HG03135 (cell line): ENCODE measurements around the gene MEOX2.

ENCODE experiments used
- ATAC-seq: cut with Tn5 transposase; IDR thresholded peaks from one replicate; pipeline ENCODE4 v1.9.1; 2021; ENCODE audit warnings: mild to moderate bottlenecking, moderate library complexity; ENCODE audit not compliant: unreplicated experiment

MEOX2 gene

DNA sequence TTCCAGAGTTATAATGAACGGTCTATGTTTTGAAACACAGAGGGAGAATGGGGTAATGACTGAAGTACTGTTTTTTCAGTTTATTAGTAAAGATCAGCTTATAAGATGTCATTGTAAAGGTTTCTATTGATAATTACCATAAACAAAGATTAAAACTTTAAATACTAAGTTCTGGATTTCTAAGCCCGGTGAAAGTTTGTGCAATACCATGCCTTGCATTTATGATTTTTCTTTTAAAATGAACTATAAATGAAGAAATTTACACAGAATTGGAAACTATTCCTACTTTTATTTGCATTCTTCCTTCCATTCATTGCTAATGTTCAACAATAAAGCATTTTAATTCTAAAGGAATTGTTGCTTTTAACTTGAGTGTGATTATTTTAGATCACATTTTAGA lies 4.9 kb downstream of the MEOX2 start:
- ATAC-seq: no peak

DNA sequence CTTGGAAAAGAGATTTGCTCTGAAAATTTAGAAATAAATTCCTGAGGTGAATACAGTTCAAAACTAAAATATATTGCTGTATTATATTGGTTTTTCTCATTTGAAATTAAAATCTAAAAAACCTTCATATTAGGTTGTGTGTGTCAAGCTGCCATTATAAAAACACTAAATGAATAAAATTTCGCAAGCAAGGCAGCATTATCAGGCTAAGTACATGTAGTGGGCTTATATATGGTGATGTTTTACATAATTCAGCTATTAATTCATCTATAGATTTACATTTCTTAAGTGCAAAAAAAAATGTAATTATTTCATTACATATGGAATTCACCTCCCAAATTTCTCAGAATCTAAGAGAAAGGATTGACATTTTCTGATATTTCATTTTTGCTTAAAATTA lies 5.3 kb downstream of the MEOX2 start:
- ATAC-seq: no peak

DNA sequence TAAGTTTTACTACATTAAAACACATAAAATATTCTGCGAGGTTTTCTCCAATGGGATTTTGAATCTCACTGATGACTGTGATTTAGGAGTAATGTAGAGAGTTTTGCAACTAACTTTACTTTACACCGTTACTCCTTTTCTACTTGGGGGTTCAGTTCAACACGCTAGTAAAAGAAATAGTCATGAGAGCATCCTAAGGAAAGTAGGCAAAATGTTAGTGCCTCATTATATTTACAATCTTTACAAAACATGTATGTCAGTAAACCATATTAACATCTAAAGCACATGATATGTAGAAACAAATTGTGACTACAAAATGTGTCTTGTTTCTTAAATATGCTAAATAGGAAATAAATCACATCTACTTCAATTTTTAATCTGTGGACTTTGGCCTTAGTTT lies 6.0 kb downstream of the MEOX2 start:
- ATAC-seq: no peak

DNA sequence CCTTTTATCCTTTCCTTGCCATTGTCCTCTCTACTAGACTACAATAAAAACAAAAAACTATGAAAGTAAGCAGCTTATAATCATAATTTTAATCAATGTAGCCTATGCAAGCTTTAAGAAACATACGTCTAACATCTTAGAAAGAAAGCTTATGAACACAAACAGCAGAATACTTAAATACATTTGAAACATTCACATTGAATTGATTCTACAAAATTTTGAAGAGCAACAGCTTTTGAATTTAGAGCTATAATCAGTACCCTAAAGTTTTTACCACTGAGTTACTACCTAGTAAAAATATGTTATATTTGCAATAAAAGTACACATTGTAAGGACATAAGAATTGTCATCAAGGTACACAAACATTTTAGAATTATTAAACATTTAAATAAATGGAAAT lies 7.2 kb downstream of the MEOX2 start:
- no peak for ATAC-seq

DNA sequence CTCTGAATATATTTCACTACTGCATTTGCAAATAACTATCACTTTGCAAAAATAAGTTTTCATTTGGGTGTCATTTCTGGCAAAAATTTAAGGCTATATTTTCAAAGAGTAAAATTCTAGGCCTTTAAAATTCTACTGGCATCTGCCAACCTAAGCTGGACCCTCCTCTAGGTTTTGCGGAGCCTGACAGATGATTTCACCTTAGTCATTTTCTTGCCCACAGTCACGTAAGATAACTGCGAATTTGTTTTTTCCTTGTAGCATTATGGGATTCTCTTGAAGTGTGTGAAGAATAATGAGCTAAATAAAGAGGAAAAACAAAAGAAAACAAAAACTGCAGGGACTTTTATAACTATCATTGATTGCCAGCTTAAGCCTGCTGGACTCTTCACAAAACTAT lies 7.8 kb downstream of the MEOX2 start:
- ATAC-seq: no peak

DNA sequence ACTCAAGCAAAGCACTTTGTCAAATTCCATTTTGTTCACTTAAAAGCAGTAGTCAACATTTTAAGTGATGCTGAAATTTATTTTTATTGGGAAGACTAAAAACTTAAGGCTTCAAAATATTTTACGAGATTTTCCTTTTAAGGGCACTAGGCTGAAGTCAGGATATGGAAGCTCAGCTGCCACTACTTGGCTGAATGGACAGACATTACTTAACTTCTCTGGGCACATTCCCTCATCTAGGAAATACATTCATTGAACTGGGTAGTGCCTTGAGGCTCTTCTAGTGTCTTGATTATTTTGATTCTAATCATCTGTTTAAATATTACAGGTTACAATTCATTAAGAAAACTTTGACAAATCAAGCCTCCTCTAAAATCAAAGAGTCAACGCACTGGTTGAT lies 11.1 kb downstream of the MEOX2 start:
- no peak for ATAC-seq

DNA sequence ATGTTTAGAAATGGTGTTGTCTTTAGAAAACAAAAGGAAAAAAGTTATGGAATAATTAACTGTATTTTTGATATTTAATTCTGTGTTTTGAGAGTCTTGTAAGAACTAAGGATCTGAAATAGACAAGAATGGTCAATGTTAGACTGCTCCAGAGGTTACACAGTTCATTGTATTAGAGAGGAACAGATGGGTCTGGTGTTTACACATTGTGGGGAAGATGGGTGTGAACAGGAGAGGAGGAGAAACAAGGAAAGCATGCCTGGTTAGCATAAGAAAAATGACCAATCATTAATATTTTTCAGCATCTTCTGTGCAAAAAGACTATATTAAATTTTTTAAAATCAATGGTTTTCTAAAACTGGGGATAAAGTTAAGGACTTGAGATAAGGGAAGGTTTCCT lies 11.9 kb downstream of the MEOX2 start:
- no peak for ATAC-seq

DNA sequence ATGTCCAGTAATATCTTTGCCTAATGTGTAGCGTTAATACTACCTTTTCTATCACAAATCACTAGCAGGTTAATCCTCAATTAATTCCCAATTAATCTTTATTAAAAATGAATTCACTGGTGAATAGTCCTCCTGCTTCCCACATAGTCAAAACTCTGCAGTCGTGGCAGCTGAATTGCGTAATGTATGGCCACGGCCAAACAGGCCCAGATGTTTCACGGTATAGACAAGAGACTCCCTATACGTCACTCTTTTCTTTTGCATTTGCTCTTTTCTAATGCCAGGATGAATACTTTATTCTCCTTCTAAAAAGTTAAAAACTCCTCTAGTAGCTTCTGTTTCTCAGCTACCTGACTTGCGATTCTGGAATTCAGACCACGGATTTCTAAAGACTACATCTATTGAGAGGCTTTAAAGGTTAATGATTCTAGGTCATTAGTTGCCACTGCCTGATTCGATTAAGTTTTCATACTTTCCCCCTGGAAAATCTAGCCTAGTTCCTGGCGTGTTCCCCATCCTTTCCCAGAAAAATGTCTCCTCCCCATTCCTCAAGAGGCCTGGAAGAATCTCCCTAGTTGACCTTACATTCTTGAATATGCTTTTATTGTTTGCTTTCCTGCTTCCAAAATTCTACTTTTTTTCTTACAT lies 16.9 kb downstream of the MEOX2 start:
- no peak for ATAC-seq

DNA sequence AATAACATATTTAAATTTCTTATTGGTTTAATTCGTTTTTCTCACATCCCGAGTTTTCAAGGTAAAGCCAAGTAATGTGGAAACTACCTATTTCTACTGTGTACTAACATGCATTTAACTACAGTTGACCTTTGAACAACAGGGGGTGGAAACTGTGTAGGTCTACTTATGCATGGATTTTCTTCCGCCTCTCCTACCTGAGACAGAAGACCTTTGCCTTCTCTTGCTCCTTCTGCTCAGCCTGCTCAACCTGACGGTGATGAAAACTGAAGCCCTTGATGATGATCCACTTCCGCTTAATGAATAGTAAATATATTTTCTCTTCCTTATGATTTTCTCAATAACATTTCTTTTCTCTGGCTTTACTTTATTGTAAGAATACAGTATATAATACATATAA lies 18.5 kb downstream of the MEOX2 start:
- ATAC-seq: no peak

DNA sequence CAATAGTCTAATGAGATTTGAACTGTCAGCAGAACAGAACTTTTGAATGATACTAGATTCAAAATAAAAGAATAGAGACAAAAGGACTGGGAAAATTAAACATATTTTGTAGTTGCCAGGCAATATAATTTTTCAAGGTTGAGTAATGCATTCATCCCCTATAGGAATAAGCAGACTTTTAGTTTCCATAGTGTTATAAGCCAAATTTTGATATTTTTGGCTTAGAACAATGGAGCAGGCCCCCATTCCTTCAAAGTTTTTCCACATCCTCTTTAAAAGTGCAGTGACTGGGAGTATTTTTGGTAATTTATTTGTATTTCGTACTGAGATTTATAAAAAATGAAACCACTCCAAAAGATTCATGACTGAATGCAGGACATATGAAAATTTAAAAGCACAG lies 24.0 kb downstream of the MEOX2 start:
- ATAC-seq: no peak

DNA sequence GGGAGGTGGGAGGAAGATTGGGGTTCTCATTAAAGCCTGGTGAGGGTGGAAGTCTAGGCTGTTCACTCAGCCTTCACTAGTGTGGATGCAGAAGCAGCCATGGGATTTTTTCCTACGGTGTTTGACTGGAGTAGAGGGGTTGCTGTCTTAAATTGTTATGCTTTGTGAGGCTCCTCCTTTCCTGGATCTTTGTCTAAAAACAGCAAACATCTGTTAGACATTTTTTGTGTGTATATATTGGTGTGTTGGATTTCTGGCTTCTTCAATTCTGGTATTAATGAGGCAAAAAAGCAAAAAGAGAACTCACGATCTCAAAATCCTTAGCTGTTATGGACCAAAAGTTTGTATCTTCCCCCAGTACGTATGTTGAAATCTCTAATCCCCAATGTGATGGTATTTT lies 28.2 kb downstream of the MEOX2 start:
- ATAC-seq: no peak

DNA sequence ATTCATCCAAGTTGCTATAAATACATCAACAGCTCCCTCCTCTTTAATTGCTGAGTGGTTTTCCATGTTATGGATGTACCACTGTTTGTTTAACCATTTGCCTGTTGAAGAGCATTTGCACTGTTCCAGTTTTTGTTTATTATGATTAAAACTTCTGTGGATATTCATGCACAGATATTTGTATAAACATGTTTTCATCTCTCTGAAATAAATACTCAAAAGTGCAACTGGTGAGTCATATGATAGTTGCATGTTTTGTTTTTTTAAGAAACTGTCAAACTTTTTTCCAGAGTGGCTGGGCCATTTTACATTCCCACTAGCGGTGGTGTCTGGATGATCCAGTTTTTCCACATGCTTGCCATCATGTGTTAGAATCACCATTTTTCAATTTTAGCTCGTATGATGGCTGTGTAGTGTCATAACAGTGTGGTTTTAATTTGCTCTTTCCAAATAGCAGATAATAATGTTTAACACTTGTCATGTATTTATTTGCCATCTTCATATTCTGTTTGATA lies 33.6 kb downstream of the MEOX2 start:
- no peak for ATAC-seq

DNA sequence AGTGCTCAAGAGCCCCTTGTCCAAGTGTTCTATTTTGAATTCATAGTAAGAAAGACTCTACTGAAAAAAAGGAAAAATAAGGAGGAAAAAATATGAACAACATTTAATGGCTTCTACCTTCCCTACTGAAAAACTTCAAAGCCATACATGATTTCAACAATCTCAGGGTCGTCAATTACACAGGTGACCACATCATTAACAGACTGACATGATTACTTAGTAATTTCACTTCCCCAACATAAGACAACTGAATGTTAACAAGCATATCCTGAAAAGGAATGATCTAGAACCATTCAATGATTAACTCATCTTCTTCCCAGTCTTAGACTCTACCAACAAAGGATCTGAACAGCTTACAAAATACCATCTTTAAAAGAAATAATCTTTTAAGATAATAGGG lies 34.8 kb downstream of the MEOX2 start:
- no peak for ATAC-seq

DNA sequence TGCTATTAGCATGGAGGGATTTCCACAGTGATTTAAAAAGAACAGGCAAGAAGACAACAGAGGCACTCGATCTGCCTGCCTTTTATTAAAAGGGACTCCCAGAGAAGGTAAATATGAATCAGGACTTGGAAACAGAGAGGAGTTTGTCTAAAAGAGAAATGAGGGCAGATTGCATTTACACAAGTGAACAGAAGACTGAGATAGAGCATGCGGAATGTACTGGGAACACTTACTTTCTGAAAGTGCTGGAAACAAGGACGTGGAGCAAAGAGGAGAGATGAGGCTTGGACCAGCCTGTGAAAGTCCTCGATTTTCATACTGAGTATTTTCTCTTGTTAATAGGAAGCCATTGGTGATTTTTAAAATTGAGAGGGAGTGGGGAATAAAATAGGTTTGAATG lies 35.7 kb downstream of the MEOX2 start:
- ATAC-seq: no peak

DNA sequence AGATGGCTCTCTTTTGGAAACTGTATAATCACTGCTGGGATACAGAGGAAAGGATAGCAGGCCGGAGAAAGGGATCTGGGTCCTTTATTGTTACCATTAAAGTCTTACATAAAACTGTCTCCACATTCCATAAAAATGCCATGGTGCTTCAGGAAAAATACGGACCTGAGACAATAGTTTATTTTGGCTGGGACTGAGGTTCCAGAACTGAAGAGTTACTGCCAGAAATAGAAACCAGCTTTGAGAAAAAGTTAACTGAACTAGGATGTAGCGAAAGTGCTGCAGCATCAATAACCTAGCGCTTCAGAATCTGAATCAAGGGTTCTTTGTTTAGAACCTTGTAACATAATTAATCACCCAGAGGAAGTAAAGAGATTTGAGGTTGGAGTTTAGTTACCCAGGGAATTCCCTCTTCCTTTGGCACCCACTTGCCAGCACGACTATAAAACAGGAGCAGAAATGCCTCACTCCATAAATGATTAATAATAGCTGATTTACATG lies 38.0 kb downstream of the MEOX2 start:
- no peak for ATAC-seq

DNA sequence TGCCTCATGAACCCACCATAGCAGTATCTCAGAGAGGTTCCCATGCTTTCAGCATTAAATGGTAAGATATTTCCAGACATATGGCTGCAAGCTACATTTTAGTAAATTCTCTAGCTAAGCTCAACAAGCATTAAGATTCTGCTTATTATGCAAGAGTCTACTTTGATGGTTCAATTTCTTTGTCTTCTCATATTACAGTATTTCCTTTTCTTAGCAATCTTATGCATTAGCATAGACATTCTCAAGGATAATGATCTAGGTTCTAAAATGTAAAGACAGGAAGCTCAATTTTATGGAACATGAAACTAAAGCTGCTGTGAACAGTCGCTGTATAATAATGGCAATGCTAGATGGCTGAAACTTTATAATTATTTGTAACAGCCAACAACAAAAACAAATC lies 39.2 kb downstream of the MEOX2 start:
- no peak for ATAC-seq

DNA sequence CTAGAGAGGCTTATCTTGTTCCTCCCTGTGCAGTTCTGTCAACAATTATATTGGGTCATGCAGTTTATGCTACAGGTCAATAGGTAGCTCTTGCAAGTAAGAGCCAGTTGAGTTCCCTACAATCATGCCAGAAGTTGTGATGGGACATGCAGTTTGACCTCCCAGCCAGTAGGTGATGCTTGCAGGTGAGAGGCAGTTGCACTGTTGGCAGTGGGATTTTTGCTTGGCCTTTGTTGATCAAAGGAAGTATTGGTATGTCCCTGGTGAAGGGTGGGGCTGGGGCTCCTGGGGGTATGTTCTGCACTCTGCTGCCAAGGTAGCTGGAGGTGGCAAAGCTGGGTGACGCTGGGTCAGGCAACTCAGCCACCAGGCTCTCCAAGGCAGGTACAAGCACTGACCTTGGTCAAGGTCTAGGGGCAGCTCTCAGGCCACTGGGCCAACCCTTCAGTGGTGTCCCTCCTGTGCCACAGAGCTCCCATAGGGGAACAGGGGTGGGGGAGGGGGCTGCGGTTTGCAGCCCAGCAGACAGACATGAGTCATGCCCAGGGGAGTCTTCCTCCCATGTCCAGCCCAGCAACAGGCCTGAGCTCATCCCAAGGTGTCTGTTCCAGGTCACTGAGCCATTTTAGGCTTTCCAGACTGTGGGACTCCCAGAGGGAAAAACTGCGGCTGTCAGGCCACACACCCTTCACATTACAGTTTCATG lies 43.3 kb downstream of the MEOX2 start:
- ATAC-seq: no peak

DNA sequence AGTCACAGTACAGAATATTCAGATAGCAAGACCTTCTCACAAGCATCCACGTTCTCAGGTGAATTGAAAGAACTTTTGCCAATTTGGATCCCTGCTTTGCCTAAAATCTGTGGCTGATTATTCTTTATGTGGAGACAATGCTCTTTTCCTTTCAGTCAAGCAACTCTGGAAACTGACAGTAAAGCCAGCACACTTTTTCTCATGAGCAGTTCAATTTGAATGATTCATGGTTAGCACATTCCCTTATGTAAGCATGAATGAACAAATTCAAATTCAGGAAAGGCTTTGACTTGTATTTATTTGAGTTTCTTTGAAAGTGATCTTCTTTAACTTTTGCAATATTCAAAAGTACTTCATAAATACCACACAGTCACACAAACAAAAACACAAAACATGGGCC lies 57.6 kb downstream of the MEOX2 start:
- no peak for ATAC-seq

DNA sequence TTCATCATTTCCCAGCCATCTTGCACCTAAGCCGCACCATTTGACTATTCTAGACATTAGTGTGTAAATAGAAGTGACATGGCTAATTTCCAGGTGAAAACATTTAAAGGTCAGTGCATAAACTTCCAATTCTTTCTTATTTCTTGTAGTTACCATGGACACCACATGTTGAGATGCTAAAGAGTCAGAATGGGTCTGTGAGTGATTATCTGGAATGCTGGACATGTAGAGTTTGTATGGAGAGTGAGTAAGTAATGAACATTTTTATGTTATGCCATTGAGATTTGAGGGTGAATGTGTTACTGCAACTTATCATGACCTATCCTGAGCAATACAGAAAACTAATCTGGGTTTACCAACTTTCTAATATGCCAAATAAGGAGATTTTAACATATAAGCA lies 60.4 kb downstream of the MEOX2 start:
- ATAC-seq: no peak

DNA sequence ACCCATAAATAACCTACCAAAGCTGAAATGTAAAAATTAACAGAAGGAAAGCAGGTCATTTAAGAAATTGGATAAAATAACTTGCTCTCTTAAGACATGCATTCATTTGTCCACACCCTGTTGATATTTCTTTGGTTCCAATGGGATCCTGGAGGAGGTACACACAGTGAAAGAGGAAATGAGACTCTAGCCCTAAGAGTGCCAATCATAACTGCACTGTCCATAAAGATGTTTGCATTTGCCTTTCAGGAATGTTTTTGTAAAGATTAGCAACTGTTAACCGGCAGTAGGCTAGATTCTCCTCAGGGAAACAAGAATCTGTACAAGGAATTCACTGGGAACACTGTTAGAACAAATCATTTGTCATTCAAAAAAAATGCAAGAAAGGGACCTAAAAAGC lies 61.0 kb downstream of the MEOX2 start:
- no peak for ATAC-seq

DNA sequence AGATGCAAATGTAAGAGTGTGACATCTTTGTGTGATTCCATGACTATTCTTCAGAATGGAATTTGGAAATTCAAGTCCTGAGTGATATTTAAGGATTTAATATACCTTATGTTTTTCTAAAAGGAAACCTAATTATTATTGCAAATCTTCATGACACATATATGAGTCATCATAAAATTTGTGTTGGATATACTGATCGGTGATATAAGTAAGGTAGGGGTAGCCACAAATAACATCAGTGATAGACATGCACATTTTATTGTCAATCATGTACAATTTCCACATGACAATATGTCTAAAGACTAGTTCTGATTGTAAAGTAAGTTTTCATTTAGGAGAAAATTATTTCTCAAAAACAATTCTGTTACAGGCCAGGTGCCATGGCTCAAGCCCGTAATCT lies 65.0 kb downstream of the MEOX2 start:
- ATAC-seq: no peak

DNA sequence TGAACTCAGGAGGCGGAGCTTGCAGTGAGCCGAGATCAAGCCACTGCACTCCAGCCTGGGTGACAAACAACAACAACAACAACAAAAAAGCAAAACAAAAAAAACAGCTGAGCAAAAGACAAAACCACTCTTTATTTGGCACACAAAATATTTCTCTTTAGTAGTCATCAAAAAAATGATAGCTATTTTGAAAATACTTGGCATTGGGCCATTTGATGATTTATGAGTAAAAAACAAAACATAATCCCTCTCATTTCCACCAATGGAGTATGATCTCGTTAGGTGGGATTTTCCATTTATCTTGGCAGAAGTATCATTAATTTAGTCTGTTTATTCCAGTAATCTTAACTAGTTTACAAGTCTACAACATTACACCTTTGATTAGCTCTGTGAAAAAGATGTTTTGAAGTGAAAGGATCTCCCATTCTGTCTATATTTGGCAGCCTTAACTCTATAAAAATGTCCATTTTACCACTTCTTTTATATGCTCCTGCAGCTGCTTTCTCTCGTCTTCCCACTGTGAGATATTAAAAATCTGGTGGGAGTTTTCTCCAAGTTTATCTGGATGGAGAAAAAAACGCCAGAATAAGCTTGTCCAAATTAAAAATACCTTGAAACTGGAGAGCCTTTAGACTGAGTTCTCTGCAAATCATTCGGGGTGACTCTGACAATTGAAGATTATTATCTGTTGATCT lies 65.8 kb downstream of the MEOX2 start:
- no peak for ATAC-seq
